ENCODE measurements around the gene LRRC41.

DNA sequence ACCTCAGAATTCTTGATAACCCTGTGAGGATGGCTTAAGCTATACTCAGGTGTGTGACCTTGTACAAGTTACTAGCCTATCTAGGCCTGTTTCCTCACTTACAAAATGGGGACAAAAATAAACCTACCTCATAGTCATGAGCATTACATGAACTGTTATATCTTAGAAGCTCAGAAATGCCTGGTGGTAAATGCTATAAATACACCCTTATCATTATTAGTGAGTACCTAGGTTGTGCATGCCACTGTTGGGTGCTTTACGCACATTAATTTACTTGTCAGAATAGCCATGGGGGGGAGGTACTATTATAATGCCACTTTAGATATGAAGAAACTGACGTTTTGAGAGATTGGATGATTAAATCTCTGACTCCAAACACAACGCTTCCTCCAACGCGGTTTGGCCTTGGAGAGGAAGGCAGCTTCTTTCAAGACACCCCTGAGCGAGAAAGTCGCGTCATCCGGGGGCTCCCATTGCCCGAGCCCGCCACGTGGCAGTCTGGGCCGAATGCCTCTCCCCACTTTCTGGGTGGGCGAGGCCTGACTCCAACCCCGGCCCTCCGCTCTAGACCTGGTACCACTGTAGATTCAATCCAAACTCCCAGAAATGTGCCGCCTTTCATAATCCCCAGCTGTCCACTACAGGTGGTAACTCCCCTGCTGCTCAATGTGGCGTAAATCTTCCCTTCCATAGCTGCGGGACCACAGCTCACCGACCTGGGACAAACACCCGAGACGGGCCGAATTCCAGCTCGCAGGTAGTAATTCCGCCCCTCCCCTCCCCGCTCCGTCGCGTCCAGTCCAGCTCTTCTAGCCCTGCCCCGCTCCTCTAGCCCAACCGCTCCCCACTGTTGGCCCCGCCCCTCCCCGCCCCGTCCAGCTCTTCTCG, 56.6 kb downstream of the LRRC41 start:
- TF ChIP-seq, protein P1, sequence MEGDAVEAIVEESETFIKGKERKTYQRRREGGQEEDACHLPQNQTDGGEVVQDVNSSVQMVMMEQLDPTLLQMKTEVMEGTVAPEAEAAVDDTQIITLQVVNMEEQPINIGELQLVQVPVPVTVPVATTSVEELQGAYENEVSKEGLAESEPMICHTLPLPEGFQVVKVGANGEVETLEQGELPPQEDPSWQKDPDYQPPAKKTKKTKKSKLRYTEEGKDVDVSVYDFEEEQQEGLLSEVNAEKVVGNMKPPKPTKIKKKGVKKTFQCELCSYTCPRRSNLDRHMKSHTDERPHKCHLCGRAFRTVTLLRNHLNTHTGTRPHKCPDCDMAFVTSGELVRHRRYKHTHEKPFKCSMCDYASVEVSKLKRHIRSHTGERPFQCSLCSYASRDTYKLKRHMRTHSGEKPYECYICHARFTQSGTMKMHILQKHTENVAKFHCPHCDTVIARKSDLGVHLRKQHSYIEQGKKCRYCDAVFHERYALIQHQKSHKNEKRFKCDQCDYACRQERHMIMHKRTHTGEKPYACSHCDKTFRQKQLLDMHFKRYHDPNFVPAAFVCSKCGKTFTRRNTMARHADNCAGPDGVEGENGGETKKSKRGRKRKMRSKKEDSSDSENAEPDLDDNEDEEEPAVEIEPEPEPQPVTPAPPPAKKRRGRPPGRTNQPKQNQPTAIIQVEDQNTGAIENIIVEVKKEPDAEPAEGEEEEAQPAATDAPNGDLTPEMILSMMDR (IDR thresholded peaks at IDR 0.05), result no peak
- TF ChIP-seq EP300 (IDR thresholded peaks at IDR 0.05) (no peak), POLR2AphosphoS5 (IDR thresholded peaks at IDR 0.05) (peak in 1 of 2 donors; percentile 5), POLR2A (IDR thresholded peaks at IDR 0.05) (peak in 2 of 4 donors; percentile 28 to 40)
